HG03039 (cell line): Measurements from ENCODE around the gene SLBP.

ENCODE experiments used
- ATAC-seq: cut with Tn5 transposase; IDR thresholded peaks from one replicate; pipeline ENCODE4 v1.9.1; 2021; ENCODE audit warnings: mild to moderate bottlenecking, moderate library complexity; ENCODE audit not compliant: unreplicated experiment

The SLBP gene

GRCh38 chr4:1728061-1728980, 16.2 kb upstream of the SLBP start:
- no peak for ATAC-seq

GRCh38 chr4:1727117-1728031, 15.3 kb upstream of the SLBP start:
- ATAC-seq = no peak

GRCh38 chr4:1726146-1726934, 14.2 kb upstream of the SLBP start:
- no peak for ATAC-seq

GRCh38 chr4:1725521-1725920, 13.4 kb upstream of the SLBP start:
- ATAC-seq = no peak

- ATAC-seq = no peak
Observed at GRCh38 chr4:1723131-1723801, 11.1 kb upstream of the SLBP start.

- no peak for ATAC-seq
Observed at GRCh38 chr4:1722551-1723118, 10.5 kb upstream of the SLBP start.

- peak; percentile 8 for ATAC-seq
Observed at GRCh38 chr4:1721666-1722550, 9.8 kb upstream of the SLBP start.

GRCh38 chr4:1721003-1721665, 9.0 kb upstream of the SLBP start, which contains the start of the genes TACC3 and TMEM129:
TACC3 (plus strand) TSS chr4:1721521; CDS start chr4:1723422, 1,901 bp downstream.
TMEM129 (minus strand) TSS chr4:1721323; CDS start chr4:1720837, 486 bp downstream.
- peak; percentile 71 for ATAC-seq

- peak; percentile 6 for ATAC-seq
Observed at GRCh38 chr4:1720163-1720983, 8.3 kb upstream of the SLBP start.

- ATAC-seq = no peak
Observed at GRCh38 chr4:1718095-1718850, 6.2 kb upstream of the SLBP start.

- no peak for ATAC-seq
Observed at GRCh38 chr4:1717129-1718094, 5.3 kb upstream of the SLBP start.

- ATAC-seq = no peak
Observed at GRCh38 chr4:1716065-1716945, 4.2 kb upstream of the SLBP start.

- no peak for ATAC-seq
Observed at GRCh38 chr4:1715002-1715758, 3.1 kb upstream of the SLBP start.
